Measurements from ENCODE around the gene ISX.
"Not testable (repeated sequence)": the region's sequence is repeated elsewhere in the genome, so short reads cannot be mapped to it uniquely, and the experiment has no call there.

ISX gene

GRCh38 chr22:35043252-35043933 is 22.6 kb upstream of the ISX start:
- peak; percentile 55 for TF ChIP-seq CTCF (IDR thresholded peaks at IDR 0.05; ENCODE audit: insufficient read depth, low read depth, low read length, missing control alignments)
- peak; percentile 60 for DNase-seq (ENCODE audit: low read depth)

GRCh38 chr22:35043934-35044319 is 22.0 kb upstream of the ISX start:
- no peak overlapping the region for H3K4me3 ChIP-seq (ENCODE audit: low read depth, low read length)
- no peak for DNase-seq (ENCODE audit: low read depth)
- no peak for TF ChIP-seq CTCF (IDR thresholded peaks at IDR 0.05; ENCODE audit: insufficient read depth, low read depth, low read length, missing control alignments)

More at GRCh38 chr22:35043252-35043933, 22.6 kb upstream of the ISX start:
- H3K4me3 ChIP-seq (ENCODE audit: low read depth, low read length) = no peak overlapping the region

- no peak for DNase-seq (ENCODE audit: low read depth)
- no peak overlapping the region; the same call in 1 of the 2 replicates for H3K4me3 ChIP-seq (ENCODE audit: low read depth, low read length)
- TF ChIP-seq CTCF (IDR thresholded peaks at IDR 0.05; ENCODE audit: insufficient read depth, low read depth, low read length, missing control alignments) = no peak
These were observed 21.2 kb upstream of the ISX start for GRCh38 chr22:35044607-35045390.

GRCh38 chr22:35045451-35045850 is 20.5 kb upstream of the ISX start:
- TF ChIP-seq CTCF (IDR thresholded peaks at IDR 0.05; ENCODE audit: insufficient read depth, low read depth, low read length, missing control alignments) = no peak
- H3K4me3 ChIP-seq (ENCODE audit: low read depth, low read length) = no peak overlapping the region; the same call in 1 of the 2 replicates
- peak; percentile 83 for DNase-seq (ENCODE audit: low read depth)

- peak; percentile 86 for DNase-seq (ENCODE audit: low read depth)
- TF ChIP-seq CTCF (IDR thresholded peaks at IDR 0.05; ENCODE audit: insufficient read depth, low read depth, low read length, missing control alignments) = no peak
- 0 out of 2 replicates have a peak overlapping the region, but pooled peaks have one; percentile 28 for H3K4me3 ChIP-seq (ENCODE audit: low read depth, low read length)
These were observed 19.1 kb upstream of the ISX start for GRCh38 chr22:35046744-35047462.

- DNase-seq (ENCODE audit: low read depth) = peak; percentile 48
- H3K4me3 ChIP-seq (ENCODE audit: low read depth, low read length) = not testable (repeated sequence)
These were observed 15.9 kb upstream of the ISX start for GRCh38 chr22:35050038-35050437.

- DNase-seq (ENCODE audit: low read depth) = no peak
- TF ChIP-seq CTCF (IDR thresholded peaks at IDR 0.05; ENCODE audit: insufficient read depth, low read depth, low read length, missing control alignments) = no peak
- H3K4me3 ChIP-seq (ENCODE audit: low read depth, low read length) = no peak overlapping the region
These were observed 14.9 kb upstream of the ISX start for GRCh38 chr22:35051013-35051535.
